ENCODE results near the gene SH3YL1.
"Not testable (repeated sequence)": the region's sequence is repeated elsewhere in the genome, so short reads cannot be mapped to it uniquely, and the experiment has no call there.

The SH3YL1 gene

GRCh38 chr2:175880-176820 lies 87.7 kb downstream of the SH3YL1 start:
- peak; percentile 53 for DNase-seq

- no peak for DNase-seq
Measured at GRCh38 chr2:175161-175786, 88.6 kb downstream of the SH3YL1 start.

- DNase-seq: not testable (repeated sequence)
Measured at GRCh38 chr2:172120-172519, 91.7 kb downstream of the SH3YL1 start.

GRCh38 chr2:169741-170140 lies 94.1 kb downstream of the SH3YL1 start:
- no peak for DNase-seq
